ENCODE results near the gene MAP4K2.

MAP4K2 gene

DNA sequence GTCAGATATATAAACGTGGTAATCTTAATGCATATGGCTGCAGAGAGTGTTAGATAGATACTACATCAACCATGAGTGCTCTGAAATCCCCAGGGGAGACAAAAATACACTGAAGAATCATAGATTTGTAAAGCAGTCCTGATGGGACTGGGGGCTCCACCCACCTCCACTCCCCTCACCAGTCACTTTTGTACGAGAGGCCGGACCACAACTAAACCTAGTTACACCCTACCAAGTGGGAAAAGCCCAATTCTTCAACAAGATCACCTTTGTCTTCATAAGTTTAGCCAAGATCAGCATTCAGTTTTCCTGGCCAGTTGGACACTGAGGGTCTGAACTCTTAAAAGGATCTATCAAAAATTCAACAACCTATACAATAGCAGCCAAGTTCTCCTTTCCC is 26.1 kb downstream of the MAP4K2 start:
- POLR2A ChIA-PET = interaction anchor here (0.9 to 1.6 kb wide), 3 partner anchors 13 to 29 kb away, joined by 3 to 5 read pairs (median 3); no protein-coding TSS in a partner anchor
- no peak for DNase-seq (ENCODE audit: extremely low spot score)
- CTCF ChIA-PET = interaction anchor here (0.9 kb wide), 1 partner anchor 17 kb away, joined by 4 read pairs; the partner anchor contains the start of gene PYGM
- TF ChIP-seq NFRKB (IDR thresholded peaks at IDR 0.05) (no peak), TARDBP (IDR thresholded peaks at IDR 0.05) (no peak)

DNA sequence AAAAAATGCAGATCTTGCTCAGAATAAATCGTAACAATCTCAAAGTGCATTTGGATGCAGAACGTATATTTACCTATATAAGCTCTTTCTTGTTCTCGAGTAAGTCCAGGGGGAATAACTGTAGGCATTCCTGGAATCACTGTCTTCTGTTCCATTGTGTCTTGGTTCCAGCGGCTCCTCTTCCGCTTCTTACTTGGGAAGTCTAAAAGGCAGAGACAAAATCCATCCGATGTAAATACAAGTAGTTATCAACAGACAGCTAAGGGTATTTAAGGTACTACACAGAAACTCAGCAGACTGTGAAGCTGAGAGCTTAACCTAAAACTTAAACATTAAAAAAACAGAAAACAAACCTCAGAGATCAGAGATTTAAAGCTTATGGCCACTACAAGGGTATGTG is 26.6 kb downstream of the MAP4K2 start:
- no peak for TF ChIP-seq LEF1 (IDR thresholded peaks at IDR 0.05; ENCODE audit: borderline replicate concordance)
- no peak for TF ChIP-seq L3MBTL2 (conservative IDR thresholded peaks at IDR 0.05)
- TF ChIP-seq HDGF (IDR thresholded peaks at IDR 0.05; ENCODE audit: borderline replicate concordance) = no peak
- no peak for TF ChIP-seq FOXM1 (IDR thresholded peaks at IDR 0.05; ENCODE audit: borderline replicate concordance)
- TF ChIP-seq TARDBP (IDR thresholded peaks at IDR 0.05) = no peak
- ChIA-PET POLR2A (interaction anchor here (0.9 to 1.6 kb wide), 3 partner anchors 13 to 29 kb away, joined by 3 to 5 read pairs (median 3); no protein-coding TSS in a partner anchor), CTCF (interaction anchor here (0.9 kb wide), 1 partner anchor 16 kb away, joined by 4 read pairs; the partner anchor contains the start of gene PYGM)
- DNase-seq (ENCODE audit: extremely low spot score) = no peak

DNA sequence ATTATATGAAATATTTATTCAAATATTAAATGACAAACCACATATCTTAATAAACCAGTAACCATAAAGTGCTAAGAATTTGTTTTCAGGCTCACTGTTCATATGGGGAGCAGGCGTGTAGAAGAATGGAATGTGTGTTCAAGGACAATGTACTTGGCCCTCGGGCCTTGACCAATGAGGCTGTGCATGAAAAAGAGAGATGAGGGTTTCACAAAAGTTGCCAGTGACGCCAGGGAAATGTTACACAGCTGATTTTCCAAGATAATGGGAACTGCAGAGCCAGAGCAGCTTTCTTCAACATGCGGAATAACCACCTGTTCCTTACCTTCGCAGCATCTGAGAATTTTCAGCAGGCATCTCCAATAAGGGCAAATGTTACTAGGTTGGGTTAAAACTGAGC is 28.9 kb downstream of the MAP4K2 start:
- TF ChIP-seq ELF4 (IDR thresholded peaks at IDR 0.05) (no peak), LEF1 (IDR thresholded peaks at IDR 0.05; ENCODE audit: borderline replicate concordance) (no peak), L3MBTL2 (conservative IDR thresholded peaks at IDR 0.05) (no peak)
- ChIA-PET POLR2A (no interaction called here), CTCF (no interaction called here)
- no peak for DNase-seq (ENCODE audit: extremely low spot score)

DNA sequence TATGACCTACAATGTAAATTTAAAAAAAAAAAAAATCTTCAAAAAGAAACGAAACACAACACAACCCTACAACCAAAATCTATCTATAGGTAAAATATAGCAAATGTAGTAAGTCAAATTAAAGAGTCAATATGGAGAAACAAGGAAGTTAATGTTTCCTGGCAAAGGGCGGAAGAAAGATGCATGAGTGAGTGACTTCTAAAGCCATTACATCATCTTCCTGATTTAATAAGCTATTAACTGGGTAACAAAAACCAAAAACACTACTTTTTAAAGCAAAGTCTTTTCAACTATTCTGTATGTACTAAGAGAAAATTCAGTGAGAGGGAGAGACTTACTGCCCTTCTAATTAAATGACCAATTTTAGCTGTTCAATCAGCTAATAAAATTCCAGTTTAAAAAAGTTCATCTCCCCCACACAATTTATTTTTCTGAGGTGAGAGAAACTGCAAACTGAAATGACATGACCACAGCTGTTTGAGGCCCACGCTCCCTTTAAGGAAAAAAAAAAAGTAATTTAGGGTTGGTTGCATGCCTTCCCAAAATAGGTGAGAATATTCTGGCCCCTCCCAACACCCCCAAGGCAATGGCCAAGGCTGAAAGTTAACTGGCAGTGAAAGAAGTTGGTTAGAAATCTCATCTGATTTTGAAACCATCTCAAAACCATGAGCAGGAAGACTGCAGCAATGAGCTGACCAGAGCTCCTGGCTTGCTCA is 30.6 kb downstream of the MAP4K2 start:
- TF ChIP-seq FOXM1 (IDR thresholded peaks at IDR 0.05; ENCODE audit: borderline replicate concordance) (no peak), L3MBTL2 (conservative IDR thresholded peaks at IDR 0.05) (no peak), CTBP1 (IDR thresholded peaks at IDR 0.05; ENCODE audit: borderline replicate concordance) (no peak), ARNT (IDR thresholded peaks at IDR 0.05) (no peak), ZNF384 (IDR thresholded peaks at IDR 0.05) (no peak), FOXK2 (IDR thresholded peaks at IDR 0.05) (no peak), BHLHE40 (IDR thresholded peaks at IDR 0.05; ENCODE audit: borderline replicate concordance) (no peak), SUZ12 (IDR thresholded peaks at IDR 0.05) (no peak), HDGF (IDR thresholded peaks at IDR 0.05; ENCODE audit: borderline replicate concordance) (no peak), FOXA1 (IDR thresholded peaks at IDR 0.05) (no peak), ELF4 (IDR thresholded peaks at IDR 0.05) (no peak), TARDBP (IDR thresholded peaks at IDR 0.05) (no peak)
- POLR2A ChIA-PET = no interaction called here
- no peak for DNase-seq (ENCODE audit: extremely low spot score)
- CTCF ChIA-PET = interaction anchor here (0.6 to 0.7 kb wide), 2 partner anchors 231 to 242 kb away, joined by 3 to 7 read pairs; partner anchors contain the start of gene ARL2

DNA sequence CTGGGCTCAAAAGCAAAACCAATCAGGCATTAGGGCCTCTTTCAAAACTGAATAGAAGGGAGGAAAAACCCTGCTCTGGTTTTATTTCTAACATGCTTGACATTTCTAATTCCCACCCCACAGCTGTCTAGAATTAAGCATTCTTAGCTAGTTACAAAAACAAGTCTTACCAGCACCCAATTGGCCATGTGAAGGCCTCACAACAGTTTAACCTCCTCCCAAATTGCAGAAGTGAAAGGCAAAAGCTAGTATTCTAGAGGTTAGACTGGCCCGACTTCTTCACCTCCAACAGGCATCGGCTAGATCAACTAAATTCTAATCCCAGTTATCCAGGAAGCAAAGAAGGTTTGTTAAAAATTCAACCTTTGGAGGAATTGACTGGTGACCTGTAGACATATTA is 31.2 kb downstream of the MAP4K2 start:
- POLR2A ChIA-PET = no interaction called here
- no peak for DNase-seq (ENCODE audit: extremely low spot score)
- CTCF ChIA-PET = interaction anchor here (0.6 kb wide), 1 partner anchor 242 kb away, joined by 3 read pairs; the partner anchor contains the start of gene ARL2
- no peak for TF ChIP-seq L3MBTL2 (conservative IDR thresholded peaks at IDR 0.05)
- no peak for TF ChIP-seq SUZ12 (IDR thresholded peaks at IDR 0.05)
- no peak for TF ChIP-seq BHLHE40 (IDR thresholded peaks at IDR 0.05; ENCODE audit: borderline replicate concordance)
- no peak for TF ChIP-seq ARNT (IDR thresholded peaks at IDR 0.05)
- no peak for TF ChIP-seq ELF4 (IDR thresholded peaks at IDR 0.05)
- no peak for TF ChIP-seq FOXK2 (IDR thresholded peaks at IDR 0.05)
- no peak for TF ChIP-seq SP1 (IDR thresholded peaks at IDR 0.05)
- no peak for TF ChIP-seq ZNF384 (IDR thresholded peaks at IDR 0.05)
- TF ChIP-seq, protein P1, sequence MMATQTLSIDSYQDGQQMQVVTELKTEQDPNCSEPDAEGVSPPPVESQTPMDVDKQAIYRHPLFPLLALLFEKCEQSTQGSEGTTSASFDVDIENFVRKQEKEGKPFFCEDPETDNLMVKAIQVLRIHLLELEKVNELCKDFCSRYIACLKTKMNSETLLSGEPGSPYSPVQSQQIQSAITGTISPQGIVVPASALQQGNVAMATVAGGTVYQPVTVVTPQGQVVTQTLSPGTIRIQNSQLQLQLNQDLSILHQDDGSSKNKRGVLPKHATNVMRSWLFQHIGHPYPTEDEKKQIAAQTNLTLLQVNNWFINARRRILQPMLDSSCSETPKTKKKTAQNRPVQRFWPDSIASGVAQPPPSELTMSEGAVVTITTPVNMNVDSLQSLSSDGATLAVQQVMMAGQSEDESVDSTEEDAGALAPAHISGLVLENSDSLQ (IDR thresholded peaks at IDR 0.05) = no peak
- no peak for TF ChIP-seq CTBP1 (IDR thresholded peaks at IDR 0.05; ENCODE audit: borderline replicate concordance)
- no peak for TF ChIP-seq HDGF (IDR thresholded peaks at IDR 0.05; ENCODE audit: borderline replicate concordance)
- TF ChIP-seq FOXM1 (IDR thresholded peaks at IDR 0.05; ENCODE audit: borderline replicate concordance) = no peak
- no peak for TF ChIP-seq NFRKB (IDR thresholded peaks at IDR 0.05)
- no peak for TF ChIP-seq LEF1 (IDR thresholded peaks at IDR 0.05; ENCODE audit: borderline replicate concordance)
- no peak for TF ChIP-seq TARDBP (IDR thresholded peaks at IDR 0.05)
- TF ChIP-seq FOXA1 (IDR thresholded peaks at IDR 0.05) = no peak

DNA sequence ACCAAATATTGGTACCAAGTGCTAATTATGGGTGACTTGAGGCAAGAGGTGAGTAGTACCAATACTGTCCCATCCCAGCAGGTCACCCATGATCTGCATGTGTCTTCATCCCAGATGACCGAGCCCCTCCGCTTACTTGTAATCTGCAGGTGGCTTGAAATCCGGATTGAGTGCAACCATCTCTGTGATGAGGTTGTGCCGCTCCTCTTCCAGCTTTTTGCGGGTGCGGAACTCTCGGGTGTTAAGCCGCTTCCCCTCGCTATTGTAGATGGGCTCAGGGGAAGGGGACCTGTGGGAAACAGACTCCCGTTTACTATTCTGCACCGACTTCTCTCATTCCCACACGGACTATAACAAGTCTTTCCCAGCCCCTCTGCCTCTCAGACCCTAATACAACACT is 32.9 kb downstream of the MAP4K2 start:
- TF ChIP-seq FOXK2 (IDR thresholded peaks at IDR 0.05) (no peak), LEF1 (IDR thresholded peaks at IDR 0.05; ENCODE audit: borderline replicate concordance) (no peak), CTBP1 (IDR thresholded peaks at IDR 0.05; ENCODE audit: borderline replicate concordance) (no peak), SP1 (IDR thresholded peaks at IDR 0.05) (no peak), FOXM1 (IDR thresholded peaks at IDR 0.05; ENCODE audit: borderline replicate concordance) (no peak), BHLHE40 (IDR thresholded peaks at IDR 0.05; ENCODE audit: borderline replicate concordance) (no peak), ELF4 (IDR thresholded peaks at IDR 0.05) (no peak), NFRKB (IDR thresholded peaks at IDR 0.05) (no peak), ARNT (IDR thresholded peaks at IDR 0.05) (no peak), L3MBTL2 (conservative IDR thresholded peaks at IDR 0.05) (no peak), TARDBP (IDR thresholded peaks at IDR 0.05) (no peak), ZNF384 (IDR thresholded peaks at IDR 0.05) (no peak)
- TF ChIP-seq, protein P1 (IDR thresholded peaks at IDR 0.05) = no peak
- CTCF ChIA-PET = no interaction called here
- POLR2A ChIA-PET = interaction anchor here (1.0 kb wide), 1 partner anchor 8 kb away, joined by 4 read pairs; no protein-coding TSS in a partner anchor
- DNase-seq (ENCODE audit: extremely low spot score) = no peak

DNA sequence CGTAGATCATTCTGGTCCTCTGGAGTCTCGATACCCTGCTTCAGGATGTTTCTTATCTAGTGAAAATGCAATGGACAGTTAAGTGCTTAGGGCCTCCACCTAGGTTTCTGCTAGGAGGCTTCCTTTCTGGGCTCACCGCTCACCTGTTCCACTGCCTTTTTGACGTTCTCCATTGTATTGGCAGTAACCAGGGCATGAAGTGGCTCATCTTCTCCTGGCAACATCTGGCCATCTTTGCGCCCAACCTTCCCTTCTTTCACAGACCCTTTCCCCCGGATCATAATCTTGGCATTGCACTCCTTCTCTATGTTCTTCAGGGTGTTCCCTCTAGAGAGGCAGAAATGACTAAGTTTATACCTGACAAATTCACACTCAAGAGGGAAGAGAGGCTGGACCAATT is 33.7 kb downstream of the MAP4K2 start:
- TF ChIP-seq ELF4 (IDR thresholded peaks at IDR 0.05) (no peak), NFRKB (IDR thresholded peaks at IDR 0.05) (no peak), BHLHE40 (IDR thresholded peaks at IDR 0.05; ENCODE audit: borderline replicate concordance) (no peak), TARDBP (IDR thresholded peaks at IDR 0.05) (no peak), L3MBTL2 (conservative IDR thresholded peaks at IDR 0.05) (no peak), FOXM1 (IDR thresholded peaks at IDR 0.05; ENCODE audit: borderline replicate concordance) (no peak), HDGF (IDR thresholded peaks at IDR 0.05; ENCODE audit: borderline replicate concordance) (no peak), ARNT (IDR thresholded peaks at IDR 0.05) (no peak)
- DNase-seq (ENCODE audit: extremely low spot score) = no peak
- CTCF ChIA-PET = interaction anchor here (0.6 kb wide), 1 partner anchor 179 kb away, joined by 7 read pairs; no protein-coding TSS in a partner anchor
- POLR2A ChIA-PET = no interaction called here
